ENCODE results near the gene SCARF2. TPM values are rescaled to one million over a fixed set of nuclear protein-coding genes. Genes with fewer than 3 reads are reported as not detected.

Gene SCARF2
- polyA plus RNA-seq, 2 of the 4 experiments (the other 2 are of a cell fraction): 0.35 to 0.66 TPM

GRCh38 chr22:20428496-20429253, 8.9 kb downstream of the SCARF2 start:
- no peak for ATAC-seq
- WGBS (ENCODE audit: missing lambda C conversion rate): 94% methylated on average over 22 of the region's 23 CpGs
- no peak overlapping the region for H3K27ac ChIP-seq
- no peaks in the 10 kb centered on the region for H3K9me3 ChIP-seq
- DNase-seq (ENCODE audit: low read depth in 1 of 2, low spot score in 1 of 2): no peak
- FAIRE-seq: no peak
- no peak overlapping the region for H3K4me3 ChIP-seq
- ChIA-PET POLR2A (interaction anchor here (1.2 kb wide), 1 partner anchor 10 kb away, joined by 4 read pairs; no protein-coding TSS in a partner anchor), CTCF (interaction anchor here (0.6 to 0.9 kb wide), 2 partner anchors 10 to 1135 kb away, joined by 3 to 4 read pairs; no protein-coding TSS in a partner anchor)
- no peak overlapping the region for H3K4me2 ChIP-seq
- no peak for TF ChIP-seq SREBF2 (IDR thresholded peaks at IDR 0.05)
- peaks cover 5% of the 10 kb centered on the region; the same call in 1 of the 3 replicates for H3K4me1 ChIP-seq

GRCh38 chr22:20427945-20428417, 9.6 kb downstream of the SCARF2 start:
- WGBS (ENCODE audit: missing lambda C conversion rate): 92% methylated on average over 4 of the region's 4 CpGs
- CTCF ChIA-PET: interaction anchor here (0.9 to 1.1 kb wide), 2 partner anchors 10 to 28 kb away, joined by 3 to 12 read pairs; no protein-coding TSS in a partner anchor
- TF ChIP-seq CHD4 (IDR thresholded peaks at IDR 0.05; ENCODE audit: borderline replicate concordance) (no peak), BHLHE40 (IDR thresholded peaks at IDR 0.05; ENCODE audit: low read depth, low read length) (no peak), HEYL (CRISPR knock-in tag; IDR thresholded peaks at IDR 0.05) (no peak), ZSCAN20 (CRISPR knock-in tag; IDR thresholded peaks at IDR 0.05) (no peak), RCOR1 (IDR thresholded peaks at IDR 0.05; ENCODE audit: low read depth, low read length) (no peak), ESRRA (IDR thresholded peaks at IDR 0.05; ENCODE audit: borderline replicate concordance, low read length) (no peak), USF2 (IDR thresholded peaks at IDR 0.05) (no peak), HES2 (IDR thresholded peaks at IDR 0.05) (no peak), RNF2 (IDR thresholded peaks at IDR 0.05; ENCODE audit: borderline replicate concordance, low read depth) (no peak), HDAC2 (IDR thresholded peaks at IDR 0.05) (no peak), CEBPB (IDR thresholded peaks at IDR 0.05) (no peak), TP53 (CRISPR knock-in tag; IDR thresholded peaks at IDR 0.05) (no peak), EHMT2 (IDR thresholded peaks at IDR 0.05; ENCODE audit: low read depth) (no peak), SMC3 (IDR thresholded peaks at IDR 0.05) (no peak), ZC3H11A (IDR thresholded peaks at IDR 0.05) (no peak), NFE2L2 (conservative IDR thresholded peaks at IDR 0.05; ENCODE audit: low read length) (no peak), TFCP2L1 (CRISPR knock-in tag; IDR thresholded peaks at IDR 0.05) (no peak)

GRCh38 chr22:20427104-20427944, 10.3 kb downstream of the SCARF2 start:
- ChIA-PET POLR2A (no interaction called here), CTCF (interaction anchor here (0.6 to 1.1 kb wide), 3 partner anchors 9 to 1045 kb away, joined by 3 to 12 read pairs (median 3); no protein-coding TSS in a partner anchor)
- Histone ChIP-seq H3K27ac (no peak overlapping the region), H3K4me1 (peaks cover 5% of the 10 kb centered on the region; the same call in 1 of the 3 replicates), H3K4me2 (no peak overlapping the region), H3K9me3 (no peaks in the 10 kb centered on the region), H3K4me3 (no peak overlapping the region)
- ATAC-seq (no peak), FAIRE-seq (no peak), DNase-seq (ENCODE audit: low read depth in 1 of 2, low spot score in 1 of 2) (no peak)
- 90% methylated on average over 4 of the region's 8 CpGs for WGBS (ENCODE audit: missing lambda C conversion rate)
- TF ChIP-seq ZC3H11A (IDR thresholded peaks at IDR 0.05) (no peak), FOSB (CRISPR knock-in tag; IDR thresholded peaks at IDR 0.05) (no peak), PBX3 (IDR thresholded peaks at IDR 0.05) (no peak), EHF (CRISPR knock-in tag; IDR thresholded peaks at IDR 0.05) (no peak), TFCP2L1 (CRISPR knock-in tag; IDR thresholded peaks at IDR 0.05) (no peak), FOSL2 (IDR thresholded peaks at IDR 0.05) (no peak), FOSL2 (CRISPR knock-in tag; IDR thresholded peaks at IDR 0.05) (no peak), ATOH8 (CRISPR knock-in tag; IDR thresholded peaks at IDR 0.05; ENCODE audit: low read depth) (no peak), GATA3 (IDR thresholded peaks at IDR 0.05; ENCODE audit: borderline replicate concordance) (no peak), E2F6 (IDR thresholded peaks at IDR 0.05; ENCODE audit: borderline replicate concordance, low read depth) (no peak), KDM1A (IDR thresholded peaks at IDR 0.05; ENCODE audit: low read depth) (no peak), ELK1 (IDR thresholded peaks at IDR 0.05; ENCODE audit: low read depth, low read length) (no peak), RCOR1 (IDR thresholded peaks at IDR 0.05; ENCODE audit: low read depth, low read length) (no peak)

More at GRCh38 chr22:20427945-20428417, 9.6 kb downstream of the SCARF2 start:
- POLR2A ChIA-PET: no interaction called here
- Histone ChIP-seq H3K4me3 (no peak overlapping the region), H3K4me1 (peaks cover 5% of the 10 kb centered on the region; the same call in 1 of the 3 replicates), H3K27ac (no peak overlapping the region), H3K4me2 (no peak overlapping the region), H3K9me3 (no peaks in the 10 kb centered on the region)
- no peak for DNase-seq (ENCODE audit: low read depth in 1 of 2, low spot score in 1 of 2)
- ATAC-seq: no peak
- FAIRE-seq: no peak
